ENCODE measurements around the gene DIRAS1. TPM values are rescaled to one million over a fixed set of nuclear protein-coding genes. Genes with fewer than 3 reads are reported as not detected.

DIRAS1 gene
- total RNA-seq, 1 experiment from 2014 or later: 7.8 TPM

- H3K4me1 Mint-ChIP-seq: peaks cover 9 to 23% of the 10 kb centered on the region in 2 experiments
- DNase-seq: no peak
- Histone ChIP-seq H4K91ac (ENCODE audit: insufficient read length, low read depth, low read length) (no peak overlapping the region), H2AFZ (ENCODE audit: low read length) (no peak overlapping the region), H3K9ac (ENCODE audit: extremely low read depth, insufficient read length, low read length) (no peak overlapping the region), H3K14ac (ENCODE audit: insufficient read depth, low read length) (no peak overlapping the region), H3K4me1 (ENCODE audit: insufficient read depth, low read length) (no peaks in the 10 kb centered on the region; the same call in 1 of the 2 replicates), H4K5ac (ENCODE audit: insufficient read length, low read depth, low read length) (no peak overlapping the region), H3T11ph (ENCODE audit: low read length) (no peak overlapping the region), H4K20me1 (ENCODE audit: control insufficient read depth, insufficient read depth, insufficient read length) (peaks cover 3% of the 10 kb centered on the region), H3K4ac (ENCODE audit: low read depth, low read length) (no peak overlapping the region), H2AK5ac (ENCODE audit: insufficient read length, low read length) (no peak overlapping the region), H3K23ac (ENCODE audit: insufficient read length, low read depth, low read length) (no peak overlapping the region), H3K18ac (ENCODE audit: insufficient read length, low read depth, low read length) (no peak overlapping the region), H4K8ac (replicated peaks; ENCODE audit: insufficient read length, low read depth, low read length) (no peak overlapping the region), H2BK120ac (ENCODE audit: low read depth, low read length, poor library complexity, severe bottlenecking) (no peak overlapping the region), H3K9me3 (ENCODE audit: control insufficient read depth, low read depth, low read length) (no peaks in the 10 kb centered on the region), H2BK20ac (ENCODE audit: low read depth, low read length, poor library complexity, severe bottlenecking) (no peak overlapping the region), H2BK12ac (ENCODE audit: insufficient read length, low read depth, low read length) (no peak overlapping the region), H3K79me2 (ENCODE audit: insufficient read depth, low read length) (no peaks in the 10 kb centered on the region), H3K56ac (ENCODE audit: insufficient read length, low read depth, low read length) (no peak overlapping the region), H3K4me2 (ENCODE audit: insufficient read depth, insufficient read length, low read length) (no peak overlapping the region), H3K23me2 (ENCODE audit: insufficient read length, low read depth, low read length, poor library complexity, severe bottlenecking) (peaks cover 7% of the 10 kb centered on the region), H3K27me3 (ENCODE audit: insufficient read depth, low read length) (no peaks in the 10 kb centered on the region), H3K27ac (ENCODE audit: insufficient read length, low read depth, low read length) (no peak overlapping the region), H2BK5ac (ENCODE audit: insufficient read length, low read length) (no peak overlapping the region), H2BK15ac (ENCODE audit: low read depth, low read length) (no peak overlapping the region), H3K79me1 (ENCODE audit: insufficient read depth, low read depth, low read length, poor library complexity, severe bottlenecking) (no peaks in the 10 kb centered on the region)
- peak; percentile 40 for TF ChIP-seq CTCF (conservative IDR thresholded peaks at IDR 0.05)
- WGBS (ENCODE audit: extremely low coverage, insufficient read length, low lambda C conversion rate): no CpG with 5 or more reads among the region's 7 CpGs
- H3K9me3 Mint-ChIP-seq: no peaks in the 10 kb centered on the region
- no peak overlapping the region for H3K4me3 Mint-ChIP-seq
- H3K36me3 Mint-ChIP-seq (ENCODE audit: insufficient read depth in 1 of 3, low read depth in 3 of 3): no peaks in the 10 kb centered on the region
- no peak overlapping the region for H3K27ac Mint-ChIP-seq
- peaks cover 56% of the 10 kb centered on the region for H3K27me3 Mint-ChIP-seq (ENCODE audit: low read depth)
Measured at GRCh38 chr19:2724148-2724557, 3.0 kb upstream of the DIRAS1 start.

Measured in H9 (cell line).